Mesendoderm (in vitro differentiated cells): ENCODE results near the gene MAD1L1.

Source experiments
- DNase-seq: peaks from one replicate; pipeline ENCODE4 v3.0.0; 2013
- H2AK5ac ChIP-seq: 2 replicates; pipeline ENCODE4 v1.6.1; 2013; ENCODE audit warnings: low read length, inconsistent platforms
- H2BK120ac ChIP-seq: 2 replicates; pipeline ENCODE4 v1.6.1; 2013; ENCODE audit warnings: low read depth, mild to moderate bottlenecking, low read length, moderate library complexity, mixed read lengths
- H2BK15ac ChIP-seq: replicated peaks from 2 replicates; pipeline ENCODE4 v1.6.1; 2013; ENCODE audit warnings: low read depth, mild to moderate bottlenecking, moderate library complexity
- H2BK5ac ChIP-seq: 2 replicates; pipeline ENCODE4 v1.6.1; 2013; ENCODE audit warnings: low read length, inconsistent platforms
- H3K18ac ChIP-seq: 2 replicates; pipeline ENCODE4 v1.6.1; 2013; ENCODE audit warnings: mild to moderate bottlenecking, low read length, mixed read lengths
- H3K23ac ChIP-seq: one replicate; pipeline ENCODE4 v1.6.1; 2013; ENCODE audit warnings: low read length
- H3K27ac ChIP-seq: 2 replicates; pipeline ENCODE4 v1.5.1; 2013; ENCODE audit warnings: low read depth, mild to moderate bottlenecking, inconsistent platforms, low read length, moderate library complexity
- H3K27me3 ChIP-seq: 2 replicates; pipeline ENCODE4 v1.6.1; 2013; ENCODE audit warnings: low read length, control low read depth, mild to moderate bottlenecking, inconsistent platforms; ENCODE audit not compliant: insufficient read depth, poor library complexity
- H3K36me3 ChIP-seq: 2 replicates; pipeline ENCODE4 v1.6.1; 2013; ENCODE audit warnings: low read length, inconsistent platforms; ENCODE audit not compliant: control insufficient read depth, insufficient read depth
- H3K4ac ChIP-seq: one replicate; pipeline ENCODE4 v1.6.1; 2013; ENCODE audit warnings: low read depth, mild to moderate bottlenecking, low read length, moderate library complexity
- H3K4me1 ChIP-seq: 2 replicates; pipeline ENCODE4 v1.6.1; 2013; ENCODE audit warnings: low read depth, low read length, inconsistent platforms; ENCODE audit not compliant: control insufficient read depth
- H3K4me2 ChIP-seq: 2 replicates; pipeline ENCODE4 v1.6.1; 2013; ENCODE audit warnings: low read length
- H3K4me3 ChIP-seq: 2 replicates; pipeline ENCODE4 v1.5.1; 2013; ENCODE audit warnings: mild to moderate bottlenecking, low read length
- H3K56ac ChIP-seq: one replicate; pipeline ENCODE4 v1.6.1; 2013; ENCODE audit warnings: low read length
- H3K79me1 ChIP-seq: 2 replicates; pipeline ENCODE4 v1.6.1; 2013; ENCODE audit warnings: low read length, inconsistent platforms
- H3K79me2 ChIP-seq: 2 replicates; pipeline ENCODE4 v1.6.1; 2013; ENCODE audit warnings: mild to moderate bottlenecking, low read length; ENCODE audit not compliant: control insufficient read depth, insufficient read depth
- H3K9ac ChIP-seq: 2 replicates; pipeline ENCODE4 v1.6.1; 2013; ENCODE audit warnings: low read length, inconsistent platforms
- H4K5ac ChIP-seq: one replicate; pipeline ENCODE4 v1.6.1; 2013; ENCODE audit warnings: low read length
- H4K8ac ChIP-seq: one replicate; pipeline ENCODE4 v1.6.1; 2013; ENCODE audit warnings: low read depth, mild to moderate bottlenecking, control low read depth, low read length, moderate library complexity
- WGBS: extraction: QIAGEN DNeasy Blood & Tissue Kit; methylation state at CpG from one replicate; pipeline ENCODE4 v1.1.7; 2013; ENCODE audit warnings: low lambda C conversion rate, missing lambda C conversion rate; ENCODE audit not compliant: insufficient coverage; ENCODE audit errors: extremely low coverage; 5-methylcytosine and 5-hydroxymethylcytosine counted together

The MAD1L1 gene

GRCh38 chr7:2005786-2006185, 227.0 kb downstream of the MAD1L1 start:
- H3K4ac ChIP-seq, result no peak overlapping the region
- H3K27me3 ChIP-seq, result no peaks in the 10 kb centered on the region
- no peak overlapping the region for H3K23ac ChIP-seq
- no peak for DNase-seq
- no peaks in the 10 kb centered on the region for H3K36me3 ChIP-seq
- H3K79me1 ChIP-seq, result no peaks in the 10 kb centered on the region
- H2BK5ac ChIP-seq, result no peak overlapping the region
- H3K4me2 ChIP-seq, result no peak overlapping the region
- H3K18ac ChIP-seq, result no peak overlapping the region
- no peaks in the 10 kb centered on the region for H3K4me1 ChIP-seq
- no peaks in the 10 kb centered on the region for H3K79me2 ChIP-seq
- WGBS, result no CpG with 5 or more reads among the region's 10 CpGs
- H3K9ac ChIP-seq, result no peak overlapping the region
- H2BK120ac ChIP-seq, result no peak overlapping the region
- H2BK15ac ChIP-seq, result no peak overlapping the region
- no peak overlapping the region for H3K27ac ChIP-seq
- no peak overlapping the region for H4K8ac ChIP-seq
- no peak overlapping the region for H3K4me3 ChIP-seq
- no peak overlapping the region for H2AK5ac ChIP-seq
- no peak overlapping the region for H4K5ac ChIP-seq
- no peak overlapping the region for H3K56ac ChIP-seq

DNA sequence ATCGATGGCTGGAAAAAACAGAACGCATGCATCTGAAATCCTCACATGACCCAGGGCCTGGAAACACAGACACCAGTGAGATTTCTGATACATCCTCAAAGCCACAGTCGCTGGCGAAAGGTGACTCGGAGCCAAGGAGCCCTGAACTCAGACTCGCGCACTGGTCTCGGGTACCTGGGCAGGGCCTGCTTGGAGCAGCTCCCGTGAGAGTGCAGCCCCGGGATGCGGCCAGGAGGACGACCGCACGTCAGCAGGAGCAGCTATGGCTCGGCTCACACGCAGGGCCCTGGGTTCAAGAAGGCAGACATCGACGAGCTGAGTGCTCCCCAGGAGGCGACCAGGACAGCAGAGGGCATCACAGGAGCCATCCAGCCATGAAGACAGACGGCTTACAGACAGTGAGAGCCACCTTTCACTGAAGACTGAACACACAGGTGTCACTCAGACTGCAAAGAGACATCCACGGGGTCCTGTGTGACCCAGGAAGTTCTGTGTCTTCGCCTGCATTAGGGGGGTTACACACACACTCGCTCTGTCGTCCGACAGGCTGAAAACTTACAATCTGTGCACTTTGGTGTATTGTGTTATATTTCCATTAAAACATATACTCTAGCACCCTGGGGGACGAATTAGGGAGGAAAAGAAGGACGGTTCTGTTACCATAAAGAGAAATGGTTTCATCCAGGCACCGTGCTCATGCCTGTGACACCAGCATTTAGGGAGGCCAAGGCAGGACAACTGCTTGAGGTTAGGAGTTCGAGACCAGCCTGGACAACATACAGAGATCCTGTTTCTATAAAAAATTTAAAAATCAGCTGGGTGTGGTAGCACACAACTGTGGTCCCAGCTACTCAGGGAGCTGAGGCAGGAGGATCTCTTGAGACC, 227.7 kb downstream of the MAD1L1 start:
- no peak overlapping the region for H4K8ac ChIP-seq
- no peak overlapping the region for H3K56ac ChIP-seq
- no peak overlapping the region for H3K9ac ChIP-seq
- no peak overlapping the region for H3K18ac ChIP-seq
- no peak overlapping the region for H2AK5ac ChIP-seq
- H4K5ac ChIP-seq, result no peak overlapping the region
- H3K79me2 ChIP-seq, result no peaks in the 10 kb centered on the region
- WGBS, result no CpG with 5 or more reads among the region's 29 CpGs
- no peaks in the 10 kb centered on the region for H3K79me1 ChIP-seq
- no peaks in the 10 kb centered on the region for H3K4me1 ChIP-seq
- H3K4ac ChIP-seq, result no peak overlapping the region
- DNase-seq, result no peak
- no peak overlapping the region for H2BK120ac ChIP-seq
- no peaks in the 10 kb centered on the region for H3K36me3 ChIP-seq
- H3K4me3 ChIP-seq, result no peak overlapping the region
- H2BK5ac ChIP-seq, result no peak overlapping the region
- H2BK15ac ChIP-seq, result no peak overlapping the region
- no peaks in the 10 kb centered on the region for H3K27me3 ChIP-seq
- H3K23ac ChIP-seq, result no peak overlapping the region
- no peak overlapping the region for H3K27ac ChIP-seq
- no peak overlapping the region for H3K4me2 ChIP-seq

GRCh38 chr7:2003931-2004812, 228.6 kb downstream of the MAD1L1 start:
- H2AK5ac ChIP-seq, result no peak overlapping the region
- H3K27ac ChIP-seq, result no peak overlapping the region
- no peaks in the 10 kb centered on the region for H3K4me1 ChIP-seq
- no peaks in the 10 kb centered on the region for H3K27me3 ChIP-seq
- DNase-seq, result no peak
- H3K4me2 ChIP-seq, result no peak overlapping the region
- no peak overlapping the region for H4K5ac ChIP-seq
- no peak overlapping the region for H2BK5ac ChIP-seq
- no peaks in the 10 kb centered on the region for H3K79me2 ChIP-seq
- H3K23ac ChIP-seq, result no peak overlapping the region
- no peak overlapping the region for H3K56ac ChIP-seq
- H2BK15ac ChIP-seq, result no peak overlapping the region
- no peak overlapping the region for H3K9ac ChIP-seq
- no CpG with 5 or more reads among the region's 39 CpGs for WGBS
- H2BK120ac ChIP-seq, result no peak overlapping the region
- no peaks in the 10 kb centered on the region for H3K36me3 ChIP-seq
- no peak overlapping the region for H3K4ac ChIP-seq
- H3K18ac ChIP-seq, result no peak overlapping the region
- no peaks in the 10 kb centered on the region for H3K79me1 ChIP-seq
- H4K8ac ChIP-seq, result no peak overlapping the region
- no peak overlapping the region for H3K4me3 ChIP-seq

GRCh38 chr7:2003451-2003930, 229.3 kb downstream of the MAD1L1 start:
- no peak overlapping the region for H3K27ac ChIP-seq
- no peak overlapping the region for H4K5ac ChIP-seq
- no peak for DNase-seq

DNA sequence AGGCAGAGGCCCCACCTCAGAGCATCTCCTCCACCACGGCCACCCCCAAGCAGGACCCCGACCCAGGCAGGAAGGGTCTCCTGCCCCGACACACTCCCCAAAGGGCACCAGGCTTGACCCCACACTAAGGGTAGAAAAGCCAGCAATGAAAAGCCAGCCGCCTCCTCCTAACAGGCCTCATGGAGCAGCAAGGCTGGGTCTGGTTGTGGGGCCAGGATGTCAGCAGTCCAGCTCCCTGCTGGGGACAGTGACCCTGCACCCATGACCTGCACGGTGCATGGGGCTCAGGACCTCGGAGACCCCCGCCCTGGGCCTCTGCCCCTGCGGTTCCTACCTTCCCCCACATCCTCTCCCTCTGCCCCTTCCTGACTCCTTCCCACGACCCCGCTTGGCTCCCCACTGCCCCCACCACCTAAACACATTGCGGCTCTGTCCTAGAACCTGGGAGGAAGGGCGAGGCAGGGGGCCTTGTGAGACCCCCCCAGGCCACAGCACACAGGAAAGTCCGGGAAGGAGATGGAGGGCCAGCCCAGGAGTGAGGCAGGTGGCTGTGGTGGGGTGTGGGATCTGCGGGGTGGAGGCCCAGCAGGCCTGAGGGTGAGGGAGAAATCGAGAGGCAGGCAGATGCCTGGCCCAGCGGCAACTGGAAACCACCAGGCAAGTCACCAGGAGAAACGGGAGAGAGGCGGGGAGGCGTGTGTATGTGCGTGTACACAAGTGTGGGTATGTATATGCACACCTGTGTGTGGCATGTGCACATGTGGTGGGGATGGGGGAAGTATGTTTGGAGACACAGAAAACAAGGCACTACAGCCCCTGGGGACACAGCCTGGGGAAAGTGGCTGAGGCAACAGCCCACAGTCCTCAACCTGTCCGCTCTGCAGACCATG, 229.9 kb downstream of the MAD1L1 start:
- Histone ChIP-seq H3K23ac (no peak overlapping the region), H3K27me3 (no peaks in the 10 kb centered on the region), H2BK15ac (no peak overlapping the region), H3K27ac (no peak overlapping the region), H3K4me2 (no peak overlapping the region), H2BK5ac (no peak overlapping the region), H3K18ac (no peak overlapping the region), H3K4me1 (no peaks in the 10 kb centered on the region), H3K9ac (no peak overlapping the region), H4K5ac (no peak overlapping the region), H2AK5ac (no peak overlapping the region), H3K36me3 (no peaks in the 10 kb centered on the region), H4K8ac (no peak overlapping the region), H3K79me2 (no peaks in the 10 kb centered on the region), H3K4me3 (no peak overlapping the region), H3K56ac (no peak overlapping the region), H3K79me1 (no peaks in the 10 kb centered on the region), H2BK120ac (no peak overlapping the region), H3K4ac (no peak overlapping the region)
- DNase-seq, result no peak
- WGBS, result no CpG with 5 or more reads among the region's 21 CpGs

More at GRCh38 chr7:2003451-2003930, 229.3 kb downstream of the MAD1L1 start:
- Histone ChIP-seq H3K18ac (no peak overlapping the region), H2BK5ac (no peak overlapping the region), H3K4me2 (no peak overlapping the region), H3K23ac (no peak overlapping the region), H3K4ac (no peak overlapping the region), H3K79me2 (no peaks in the 10 kb centered on the region), H3K79me1 (no peaks in the 10 kb centered on the region), H3K36me3 (no peaks in the 10 kb centered on the region), H3K4me1 (no peaks in the 10 kb centered on the region), H2BK120ac (no peak overlapping the region), H3K4me3 (no peak overlapping the region), H4K8ac (no peak overlapping the region), H3K9ac (no peak overlapping the region), H2AK5ac (no peak overlapping the region), H3K56ac (no peak overlapping the region), H3K27me3 (no peaks in the 10 kb centered on the region), H2BK15ac (no peak overlapping the region)
- WGBS, result no CpG with 5 or more reads among the region's 10 CpGs
